Thoracic aorta (tissue), 2 donors: ENCODE data around the gene KIF1B. TPM values are rescaled to one million over a fixed set of nuclear protein-coding genes. Genes with fewer than 3 reads are reported as not detected.
"Not testable (repeated sequence)": the region's sequence is repeated elsewhere in the genome, so short reads cannot be mapped to it uniquely, and the experiment has no call there.

ENCODE experiments used
- ATAC-seq: fragments of 150-250 bp; one replicate; pipeline ENCODE4 v1.8.0; 2017; ENCODE audit warnings: low read depth; ENCODE audit not compliant: insufficient number of reproducible peaks, low FRiP score
- DNase-seq: peaks from one replicate; pipeline ENCODE4 v3.0.0-alpha.2; 2020; ENCODE audit warnings: low spot score
- H3K27ac ChIP-seq, 2 donors: fragments of 200-600 bp; sonication (generic); 1 replicate in 1 of 2; 2 replicates in 1 of 2; pipeline ENCODE4 v1.5.1; 2016; ENCODE audit warnings: mild to moderate bottlenecking in 2 of 2, moderate library complexity in 2 of 2
- H3K27me3 ChIP-seq: fragments of 200-600 bp; sonication (generic); replicated peaks from 2 replicates; pipeline ENCODE4 v1.6.0; 2016; ENCODE audit warnings: mild to moderate bottlenecking; ENCODE audit not compliant: insufficient read depth
- H3K36me3 ChIP-seq: fragments of 200-600 bp; sonication (generic); one replicate; pipeline ENCODE4 v1.5.1; 2016
- H3K4me1 ChIP-seq, 2 donors: fragments of 200-600 bp; sonication (generic); 1 replicate in 1 of 2; 2 replicates in 1 of 2; pipeline versions ENCODE4 v1.5.1 to v1.6.0; 2016; ENCODE audit warnings: low read depth in 2 of 2, mild to moderate bottlenecking in 1 of 2; ENCODE audit not compliant: control insufficient read depth in 1 of 2
- H3K4me3 ChIP-seq: fragments of 200-600 bp; sonication (generic); 2 replicates; pipeline ENCODE4 v1.5.1; 2016; ENCODE audit warnings: mild to moderate bottlenecking
- H3K9me3 ChIP-seq: fragments of 200-600 bp; sonication (generic); 2 replicates; pipeline ENCODE4 v1.5.1; 2016
- total RNA-seq, 2 donors: library from RNA; depleted of rRNA; stranded (reverse); fragments of >200 nt; gene quantifications; one replicate each; pipeline versions ENCODE4 v1.1.0 to v1.2.3, GENCODE V29; 2016
- TF ChIP-seq, protein P1 (sequence below): fragments of 200-600 bp; sonication (generic); IDR thresholded peaks from one replicate; pipeline ENCODE4 v1.5.1; 2019; ENCODE audit warnings: antibody characterized with exemption

Gene KIF1B
- total RNA-seq, 2 donors from 2014 or later, result 40.1 to 64.3 TPM

DNA sequence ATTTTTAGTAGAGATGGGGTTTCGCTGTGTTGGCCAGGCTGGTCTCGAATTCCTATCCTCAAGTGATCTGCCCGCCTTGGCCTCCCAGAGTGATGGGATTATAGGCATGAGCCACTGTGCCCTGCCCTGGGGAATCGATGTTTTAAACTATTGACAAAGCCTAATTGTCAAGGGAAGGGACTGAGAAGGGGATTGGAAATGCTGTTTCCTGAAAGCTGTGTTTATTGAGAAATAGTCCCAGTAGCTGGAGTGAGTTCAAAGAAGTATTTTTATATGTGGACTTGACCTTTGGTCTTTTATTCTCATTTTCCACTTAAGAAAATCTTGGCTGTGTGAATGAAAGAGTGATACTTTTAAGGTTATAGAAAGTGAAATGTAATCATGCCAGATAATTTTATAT lies 47.5 kb downstream of the KIF1B start:
- no peak overlapping the region for H3K4me3 ChIP-seq
- peaks cover 12 to 35% of the 10 kb centered on the region in 2 donors for H3K4me1 ChIP-seq
- H3K9me3 ChIP-seq, result no peaks in the 10 kb centered on the region
- peaks cover 21% of the 10 kb centered on the region for H3K36me3 ChIP-seq
- DNase-seq (no peak), ATAC-seq (no peak)
- no peaks in the 10 kb centered on the region for H3K27me3 ChIP-seq
- TF ChIP-seq, protein P1, sequence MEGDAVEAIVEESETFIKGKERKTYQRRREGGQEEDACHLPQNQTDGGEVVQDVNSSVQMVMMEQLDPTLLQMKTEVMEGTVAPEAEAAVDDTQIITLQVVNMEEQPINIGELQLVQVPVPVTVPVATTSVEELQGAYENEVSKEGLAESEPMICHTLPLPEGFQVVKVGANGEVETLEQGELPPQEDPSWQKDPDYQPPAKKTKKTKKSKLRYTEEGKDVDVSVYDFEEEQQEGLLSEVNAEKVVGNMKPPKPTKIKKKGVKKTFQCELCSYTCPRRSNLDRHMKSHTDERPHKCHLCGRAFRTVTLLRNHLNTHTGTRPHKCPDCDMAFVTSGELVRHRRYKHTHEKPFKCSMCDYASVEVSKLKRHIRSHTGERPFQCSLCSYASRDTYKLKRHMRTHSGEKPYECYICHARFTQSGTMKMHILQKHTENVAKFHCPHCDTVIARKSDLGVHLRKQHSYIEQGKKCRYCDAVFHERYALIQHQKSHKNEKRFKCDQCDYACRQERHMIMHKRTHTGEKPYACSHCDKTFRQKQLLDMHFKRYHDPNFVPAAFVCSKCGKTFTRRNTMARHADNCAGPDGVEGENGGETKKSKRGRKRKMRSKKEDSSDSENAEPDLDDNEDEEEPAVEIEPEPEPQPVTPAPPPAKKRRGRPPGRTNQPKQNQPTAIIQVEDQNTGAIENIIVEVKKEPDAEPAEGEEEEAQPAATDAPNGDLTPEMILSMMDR, result no peak
- no peak overlapping the region for H3K27ac ChIP-seq

DNA sequence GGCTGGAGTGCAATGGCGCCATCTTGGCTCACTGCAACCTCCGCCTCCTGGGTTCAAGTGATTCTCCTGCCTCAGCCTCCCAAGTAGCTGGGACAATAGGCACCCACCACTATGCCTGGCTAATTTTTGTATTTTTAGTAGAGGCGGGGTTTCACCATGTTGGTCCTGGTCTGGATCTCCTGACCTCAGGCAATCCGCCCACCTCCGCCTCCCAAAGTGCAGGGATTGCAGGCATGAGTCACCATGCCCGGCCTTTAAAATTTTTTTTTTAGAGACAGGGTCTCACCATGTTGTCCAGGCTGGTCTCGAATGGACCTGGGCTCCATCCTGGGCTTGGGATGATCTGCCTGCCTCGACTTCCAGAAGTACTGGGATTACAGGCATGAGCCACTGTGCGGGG lies 49.2 kb downstream of the KIF1B start:
- ATAC-seq, DNase-seq, H3K27ac ChIP-seq, H3K9me3 ChIP-seq, H3K4me3 ChIP-seq, H3K27me3 ChIP-seq: not testable (repeated sequence)
- peaks cover 7 to 18% of the 10 kb centered on the region in 2 donors for H3K4me1 ChIP-seq
- peaks cover 30% of the 10 kb centered on the region for H3K36me3 ChIP-seq

DNA sequence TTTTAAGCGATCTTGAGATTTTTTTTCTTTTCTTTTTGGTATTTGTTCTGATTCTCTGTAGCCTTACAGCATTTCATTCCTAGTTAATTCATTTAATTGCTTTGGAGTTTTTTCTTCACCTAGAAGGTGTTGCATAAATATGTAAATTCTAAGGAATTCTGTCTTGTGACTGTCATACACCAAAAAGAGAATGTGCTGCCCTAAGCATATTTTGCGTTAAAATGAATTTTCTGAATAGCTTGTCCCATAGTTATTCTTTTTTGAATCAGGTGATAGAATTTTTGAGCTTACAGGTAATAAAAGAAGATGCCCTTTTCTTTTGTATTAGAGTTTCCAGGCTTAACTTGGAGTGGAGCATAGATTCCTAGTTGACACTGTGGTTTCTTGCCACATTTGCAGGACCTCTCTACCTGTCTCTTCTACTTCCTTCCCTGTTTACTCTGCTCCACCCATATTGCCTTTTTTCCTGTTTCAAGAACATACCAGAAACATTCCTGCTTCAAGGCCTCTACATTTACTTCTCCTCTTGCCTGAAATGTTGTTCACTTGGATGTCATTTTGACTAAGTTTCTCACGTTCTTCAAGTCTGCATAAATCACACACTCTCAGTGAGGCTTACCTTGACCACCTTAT lies 53.2 kb downstream of the KIF1B start:
- TF ChIP-seq, protein P1, result no peak
- H3K27ac ChIP-seq, result no peak overlapping the region
- no peak for DNase-seq
- H3K36me3 ChIP-seq, result peaks cover 32% of the 10 kb centered on the region
- H3K4me1 ChIP-seq, result peaks cover 0 to 21% of the 10 kb centered on the region in 2 donors
- no peak overlapping the region for H3K4me3 ChIP-seq
- H3K9me3 ChIP-seq, result no peaks in the 10 kb centered on the region
- no peaks in the 10 kb centered on the region for H3K27me3 ChIP-seq
- ATAC-seq, result no peak

DNA sequence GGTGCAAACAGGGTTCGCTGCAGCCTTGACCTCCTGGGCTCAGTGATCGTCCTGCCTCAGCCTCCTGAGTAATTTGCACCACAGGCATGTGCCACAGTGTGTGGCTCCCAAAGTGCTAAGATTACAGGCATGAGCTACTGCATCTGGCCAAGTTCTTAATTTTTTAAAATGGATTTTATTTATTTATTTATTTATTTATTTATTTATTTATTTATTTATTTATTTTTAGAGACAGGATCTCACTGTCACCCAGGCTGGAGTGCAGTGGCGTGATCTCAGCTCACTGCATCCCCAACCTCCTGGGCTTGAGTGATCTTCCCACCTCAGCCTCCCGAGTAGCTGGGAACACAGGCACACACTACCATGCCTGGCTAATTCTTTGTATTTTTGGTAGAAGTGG lies 54.7 kb downstream of the KIF1B start:
- peaks cover 0 to 15% of the 10 kb centered on the region in 2 donors for H3K4me1 ChIP-seq
- no peaks in the 10 kb centered on the region for H3K27me3 ChIP-seq
- no peaks in the 10 kb centered on the region for H3K9me3 ChIP-seq
- ATAC-seq (no peak), DNase-seq (no peak)
- no peak overlapping the region for H3K4me3 ChIP-seq
- H3K27ac ChIP-seq, result no peak overlapping the region
- peaks cover 32% of the 10 kb centered on the region for H3K36me3 ChIP-seq
- TF ChIP-seq, protein P1, result no peak

DNA sequence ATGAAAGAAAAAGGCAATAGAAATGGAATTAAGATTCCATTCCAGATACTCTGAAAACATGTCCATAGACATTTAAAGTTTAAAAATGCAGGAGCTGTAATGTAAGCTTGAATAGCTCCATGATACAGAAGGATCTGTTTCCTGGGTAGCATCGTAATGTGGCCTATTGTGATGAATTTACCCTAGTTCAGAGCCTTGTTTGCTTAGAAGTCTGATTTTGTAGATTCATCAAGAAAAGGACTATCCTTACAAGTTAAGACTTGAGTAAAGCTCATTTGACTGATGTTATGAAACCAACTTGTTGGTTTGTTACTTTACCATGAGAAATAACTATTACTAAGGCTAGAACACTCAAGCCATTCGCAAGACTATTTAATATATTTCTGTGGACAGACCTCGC lies 55.5 kb downstream of the KIF1B start:
- no peak for DNase-seq
- Histone ChIP-seq H3K27me3 (no peaks in the 10 kb centered on the region), H3K36me3 (peaks cover 31% of the 10 kb centered on the region), H3K4me3 (no peak overlapping the region), H3K4me1 (peaks cover 0 to 15% of the 10 kb centered on the region in 2 donors), H3K27ac (no peak overlapping the region), H3K9me3 (no peaks in the 10 kb centered on the region)
- ATAC-seq, result no peak
- TF ChIP-seq, protein P1, result no peak

DNA sequence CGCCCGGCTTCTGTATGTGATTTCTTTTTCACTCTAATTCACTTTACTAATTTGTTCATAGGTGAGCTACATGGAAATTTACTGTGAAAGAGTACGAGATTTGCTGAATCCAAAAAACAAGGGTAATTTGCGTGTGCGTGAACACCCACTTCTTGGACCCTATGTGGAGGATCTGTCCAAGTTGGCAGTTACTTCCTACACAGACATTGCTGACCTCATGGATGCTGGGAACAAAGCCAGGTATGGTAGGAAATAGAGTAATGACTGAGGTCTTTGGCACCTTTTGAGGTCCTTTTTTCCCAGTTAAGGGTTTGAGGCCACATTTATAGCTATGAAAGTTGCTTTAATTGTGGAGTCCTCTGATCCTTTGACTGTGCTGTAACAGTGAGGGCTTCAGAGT lies 56.9 kb downstream of the KIF1B start:
- H3K4me3 ChIP-seq, result no peak overlapping the region
- TF ChIP-seq, protein P1, result no peak
- peaks cover 0 to 15% of the 10 kb centered on the region in 2 donors for H3K4me1 ChIP-seq
- ATAC-seq, result no peak
- DNase-seq, result no peak
- no peaks in the 10 kb centered on the region for H3K27me3 ChIP-seq
- peak overlapping the region in 1 of 2 donors; percentile 18 for H3K27ac ChIP-seq
- no peaks in the 10 kb centered on the region for H3K9me3 ChIP-seq
- H3K36me3 ChIP-seq, result peaks cover 24% of the 10 kb centered on the region
